H1 (cell line): ENCODE results near the gene CNTNAP1. TPM values are rescaled to one million over a fixed set of nuclear protein-coding genes. Genes with fewer than 3 reads are reported as not detected.
A peak's percentile ranks its signal among the peaks of the same experiment; 100 is the strongest.

Experiments used
- ATF2 ChIP-seq: IDR thresholded peaks from 2 replicates; pipeline ENCODE4 v1.6.1; 2012; ENCODE audit warnings: low read length, inconsistent platforms
- BRCA1 ChIP-seq: IDR thresholded peaks from 2 replicates; pipeline ENCODE4 v1.6.1; 2012; ENCODE audit warnings: low read depth, low read length, improper control_type of control experiment
- CHD7 ChIP-seq: fragments of 300-600 bp; sonication (generic); IDR thresholded peaks from 2 replicates; pipeline ENCODE4 v1.7.1; 2012; ENCODE audit warnings: low read length, moderate library complexity, mild to moderate bottlenecking, inconsistent platforms; ENCODE audit not compliant: insufficient replicate concordance
- KDM4A ChIP-seq: IDR thresholded peaks from one replicate; pipeline ENCODE4 v1.7.1; 2012; ENCODE audit warnings: low read depth, mild to moderate bottlenecking, moderate library complexity, low read length, inconsistent platforms; ENCODE audit not compliant: severe bottlenecking
- MAX ChIP-seq: IDR thresholded peaks from 2 replicates; pipeline ENCODE4 v1.6.1; 2012; ENCODE audit warnings: inconsistent platforms
- RFX5 ChIP-seq: IDR thresholded peaks from 2 replicates; pipeline ENCODE4 v1.6.1; 2011; ENCODE audit warnings: low read depth, low read length, improper control_type of control experiment, borderline replicate concordance
- SP4 ChIP-seq: IDR thresholded peaks from 2 replicates; pipeline ENCODE4 v1.6.1; 2012; ENCODE audit warnings: low read length, inconsistent platforms
- TBP ChIP-seq: IDR thresholded peaks from 2 replicates; pipeline ENCODE4 v1.6.1; 2011; ENCODE audit warnings: low read depth, low read length, improper control_type of control experiment
- polyA plus RNA-seq, 7 experiments: library from polyadenylated mRNA; depleted of rRNA in 3 of 7; stranded (reverse) in 5 of 7; unstranded in 2 of 7; fragments of >200 nt in 5 of 7; fragments of 200-250 nt in 2 of 7; gene quantifications; 1 replicate in 5 of 7; 2 replicates in 1 of 7; 4 replicates in 1 of 7; pipeline versions ENCODE4 v1.2.1 to v1.2.3, GENCODE V29; 2011 to 2013; ENCODE audit warnings: missing spikeins in 2 of 7, mixed read lengths in 2 of 7
- total RNA-seq: library from RNA; stranded (reverse); fragmentation: NEBNext Ultra II Directional; extraction: Animal tissue kit (Norgen Biotek cat#: 25700); gene quantifications from 2 replicates; pipeline ENCODE4 v1.2.1, GENCODE V29; 2021

CNTNAP1 gene
- total and polyA plus RNA-seq, 2 of the 8 experiments (the other 6 are each of a cell fraction or from before 2014, with no cell fraction given): 4.7 to 10.0 TPM

GRCh38 chr17:42659079-42659931, 23.0 kb upstream of the CNTNAP1 start, which contains the start of gene TUBG2 (continued):
- peak; percentile 84 for TF ChIP-seq KDM4A
- no peak for TF ChIP-seq SP4
- no peak for TF ChIP-seq RFX5
- TF ChIP-seq BRCA1: no peak
- TF ChIP-seq ATF2: no peak
- peak; percentile 75 for TF ChIP-seq MAX
- peak; percentile 36; the same call in 1 of the 2 replicates for TF ChIP-seq TBP
- TF ChIP-seq CHD7: no peak
